Fibroblast of the aortic adventitia (primary cell): ENCODE measurements around the gene HECTD4. TPM values are rescaled to one million over a fixed set of nuclear protein-coding genes. Genes with fewer than 3 reads are reported as not detected.

ENCODE experiments used
- DNase-seq: peaks from one replicate; pipeline ENCODE4 v3.0.0-alpha.2; 2010; ENCODE audit warnings: low read depth
- H3K4me3 ChIP-seq: 2 replicates; pipeline ENCODE4 v1.5.1; 2011; ENCODE audit warnings: low read depth, mild to moderate bottlenecking, control low read depth, low read length, moderate library complexity
- CTCF ChIP-seq: IDR thresholded peaks from 2 replicates; pipeline ENCODE4 v1.5.1; 2011; ENCODE audit warnings: mild to moderate bottlenecking, low read length, control low read depth, inconsistent platforms; ENCODE audit not compliant: insufficient read depth
- total RNA-seq: library from RNA; depleted of rRNA; stranded (reverse); fragments of >200 nt; gene quantifications from 2 replicates; pipeline ENCODE4 v1.2.3, GENCODE V29; 2012; ENCODE audit warnings: low replicate concordance

The HECTD4 gene
- total RNA-seq, 1 donor, result 22.1 TPM

- TF ChIP-seq CTCF, result no peak
- no peak overlapping the region for H3K4me3 ChIP-seq
- DNase-seq, result no peak
Observed at GRCh38 chr12:112179916-112180315, 202.3 kb downstream of the HECTD4 start.

GRCh38 chr12:112179341-112179740 lies 202.9 kb downstream of the HECTD4 start:
- no peak for TF ChIP-seq CTCF

GRCh38 chr12:112178796-112179195 lies 203.4 kb downstream of the HECTD4 start:
- no peak for TF ChIP-seq CTCF
- no peak overlapping the region for H3K4me3 ChIP-seq
- DNase-seq, result no peak

More at GRCh38 chr12:112179341-112179740, 202.9 kb downstream of the HECTD4 start:
- H3K4me3 ChIP-seq, result no peak overlapping the region
- DNase-seq, result no peak

GRCh38 chr12:112176321-112177010 lies 205.8 kb downstream of the HECTD4 start:
- H3K4me3 ChIP-seq, result no peak overlapping the region
- no peak for TF ChIP-seq CTCF
- no peak for DNase-seq

GRCh38 chr12:112175361-112176155 lies 206.7 kb downstream of the HECTD4 start:
- H3K4me3 ChIP-seq, result no peak overlapping the region
- no peak for DNase-seq
- TF ChIP-seq CTCF, result no peak

GRCh38 chr12:112172556-112173324 lies 209.5 kb downstream of the HECTD4 start:
- no peak overlapping the region for H3K4me3 ChIP-seq
- DNase-seq, result no peak
- no peak for TF ChIP-seq CTCF
